Daoy (cell line): ENCODE measurements around the gene SV2C. TPM values are rescaled to one million over a fixed set of nuclear protein-coding genes. Genes with fewer than 3 reads are reported as not detected.

Experiments
- DNase-seq: peaks from one replicate; pipeline ENCODE4 v3.0.0-alpha.2; 2015; ENCODE audit warnings: low read depth
- total RNA-seq: library from RNA; depleted of rRNA; stranded (reverse); fragments of >200 nt; shearing (Covaris generic); gene quantifications from 2 replicates; pipeline ENCODE4 v1.2.3, GENCODE V29; 2014

Gene SV2C
- total RNA-seq, 1 experiment from 2014 or later, result 0.11 TPM

DNA sequence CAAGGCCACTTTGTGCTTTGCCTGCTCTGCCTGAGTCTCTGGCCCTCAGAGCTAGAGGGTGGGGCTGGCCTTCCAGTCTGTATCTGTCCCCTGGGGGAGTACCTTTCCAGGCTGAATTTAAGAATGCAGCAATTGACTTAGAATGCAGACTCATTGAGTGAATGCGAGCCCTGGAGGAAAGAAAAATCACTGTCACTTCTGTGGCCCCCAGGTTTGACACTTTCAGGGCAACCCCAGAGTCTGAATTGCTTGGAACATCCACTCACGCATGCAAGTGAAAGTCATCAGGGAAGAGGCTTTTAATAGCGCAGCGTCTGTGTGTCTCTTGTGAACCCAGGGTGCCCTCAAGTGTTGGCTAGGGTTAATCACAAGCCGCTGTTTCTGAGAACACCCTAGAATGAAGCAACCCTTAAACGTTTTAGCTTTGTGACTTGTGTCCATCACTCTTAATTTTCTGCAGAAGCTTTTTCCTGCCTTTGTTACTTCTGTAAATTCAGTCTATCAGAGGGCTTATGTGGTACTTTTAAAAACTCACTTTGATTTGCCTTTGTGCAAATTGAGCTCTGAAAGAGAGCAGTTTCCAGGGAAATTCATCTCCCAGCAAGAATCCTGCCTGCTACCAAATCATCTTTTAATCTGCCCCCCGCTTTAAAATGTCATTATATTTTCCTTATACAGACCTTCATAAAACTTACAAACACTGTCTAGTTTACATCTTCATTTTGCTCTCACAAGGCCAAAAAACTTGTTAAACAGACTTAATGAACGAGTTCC, 173.1 kb downstream of the SV2C start:
- peak; percentile 78 for DNase-seq

DNA sequence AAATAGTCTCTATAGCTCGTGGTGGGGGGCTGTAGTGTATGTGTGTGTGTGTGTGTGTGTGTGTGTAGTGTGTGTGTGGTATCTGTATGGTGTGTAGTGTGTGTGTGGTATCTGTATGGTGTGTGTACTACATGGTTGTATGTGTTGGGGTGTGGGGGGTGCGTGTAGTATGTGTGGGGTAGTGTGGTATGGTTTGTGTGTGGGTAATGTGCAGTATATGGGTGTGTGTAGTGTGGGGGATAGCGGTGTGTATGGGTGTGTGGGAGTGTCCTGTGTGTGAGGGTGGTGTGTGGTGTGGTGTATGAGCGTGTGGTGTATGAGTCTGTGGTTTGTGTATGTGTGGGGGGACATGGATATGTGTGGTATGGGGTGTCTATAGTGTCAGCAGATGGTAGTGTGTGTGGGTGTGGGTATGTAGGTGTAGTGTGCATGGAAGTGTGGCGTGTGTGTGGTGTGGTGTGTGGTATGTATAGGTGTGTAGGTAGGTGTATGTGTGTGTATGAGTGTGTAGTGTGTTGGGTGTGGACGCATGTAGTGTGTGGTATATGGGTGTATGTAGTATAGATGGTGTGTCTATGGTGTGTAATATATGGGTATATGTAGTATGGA, 174.1 kb downstream of the SV2C start:
- no peak for DNase-seq

- DNase-seq, result no peak
These were observed 174.7 kb downstream of the SV2C start for GRCh38 chr5:76257897-76258296.

DNA sequence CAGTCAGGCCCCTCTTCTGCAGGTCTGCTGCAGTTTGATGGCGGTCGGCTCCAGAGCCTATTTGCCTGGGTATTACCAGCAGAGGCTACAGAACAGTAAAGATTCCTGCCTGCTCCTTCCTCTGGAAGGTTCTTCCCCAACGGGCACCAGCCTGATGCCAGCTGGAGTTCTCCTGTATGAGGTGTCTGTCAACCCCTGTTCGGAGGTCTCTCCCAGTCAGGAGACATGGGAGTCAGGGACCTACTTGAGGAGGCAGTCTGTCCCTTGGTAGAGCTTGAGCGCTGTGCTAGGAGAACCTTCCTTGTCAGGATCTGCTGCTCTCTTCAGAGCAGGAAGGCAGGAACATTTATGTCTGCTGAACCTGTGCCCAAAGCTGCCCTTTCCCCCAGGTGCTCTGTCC, 181.5 kb downstream of the SV2C start:
- no peak for DNase-seq

GRCh38 chr5:76269259-76269931, 186.2 kb downstream of the SV2C start:
- DNase-seq, result peak; percentile 30

- DNase-seq, result peak; percentile 77
These were observed 186.9 kb downstream of the SV2C start for GRCh38 chr5:76269932-76270610.

DNA sequence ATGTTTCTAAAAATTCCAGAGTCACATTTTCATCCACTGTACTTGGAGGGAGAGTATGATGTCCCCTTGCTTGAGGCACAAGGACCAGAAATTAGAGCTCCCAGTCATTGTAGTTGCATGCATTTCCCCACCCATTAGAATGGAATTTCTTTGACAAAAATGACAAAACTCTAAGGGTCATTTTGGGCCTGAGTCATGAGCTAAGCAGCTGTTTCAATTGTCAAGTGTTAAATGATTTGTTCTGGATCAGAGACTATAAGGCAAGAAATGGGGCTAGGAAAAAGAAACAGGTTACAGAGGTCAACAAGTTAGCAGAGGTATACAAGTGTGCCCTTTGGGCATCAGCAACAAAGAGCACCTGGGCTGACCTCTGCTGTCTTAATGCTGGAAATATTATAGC, 188.7 kb downstream of the SV2C start:
- peak; percentile 15 for DNase-seq

- no peak for DNase-seq
These were observed 190.2 kb downstream of the SV2C start for GRCh38 chr5:76273206-76273885.

DNA sequence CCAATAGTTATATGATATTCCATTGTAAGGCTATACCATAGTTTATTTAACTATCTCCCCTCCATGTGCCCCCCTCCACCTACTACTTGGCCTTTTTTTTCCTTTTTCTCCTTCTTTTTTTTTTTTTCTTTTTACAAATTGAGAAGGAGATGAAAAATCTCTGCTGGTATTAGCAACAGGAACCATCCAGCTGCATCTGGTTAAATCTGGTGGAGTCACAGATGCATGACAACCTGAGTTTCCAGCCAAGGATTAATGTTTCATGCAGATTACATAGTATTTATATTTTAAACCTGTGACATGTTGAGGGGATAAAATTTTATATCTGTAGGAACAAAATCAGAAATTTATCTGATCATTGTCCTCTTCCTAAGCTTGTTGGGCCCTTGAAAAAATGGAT, 191.4 kb downstream of the SV2C start:
- no peak for DNase-seq

GRCh38 chr5:76277736-76278135, 194.6 kb downstream of the SV2C start:
- no peak for DNase-seq

- no peak for DNase-seq
These were observed 195.1 kb downstream of the SV2C start for GRCh38 chr5:76278261-76278789.

- no peak for DNase-seq
These were observed 197.3 kb downstream of the SV2C start for GRCh38 chr5:76280494-76280893.

DNA sequence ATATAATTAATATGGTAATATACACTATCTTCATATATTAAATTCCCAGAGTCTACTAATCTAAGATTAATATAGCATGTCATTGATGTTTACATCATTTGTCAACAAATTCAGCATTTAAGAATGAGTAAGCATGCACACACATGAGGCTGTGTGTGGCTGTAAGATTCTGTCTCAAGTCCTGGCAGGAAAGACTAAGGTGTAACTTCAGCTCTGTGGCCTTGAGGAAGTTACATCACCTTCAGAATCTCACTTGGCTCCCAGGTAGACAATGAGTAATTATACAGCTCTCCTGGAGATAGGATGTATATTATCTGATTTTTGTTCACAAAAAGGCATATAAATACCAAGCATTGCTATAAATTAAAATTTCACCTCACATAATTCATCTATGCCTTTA, 200.5 kb downstream of the SV2C start:
- no peak for DNase-seq

GRCh38 chr5:76289692-76290091, 206.5 kb downstream of the SV2C start:
- DNase-seq, result no peak

- DNase-seq, result no peak
These were observed 207.2 kb downstream of the SV2C start for GRCh38 chr5:76290321-76290757.

DNA sequence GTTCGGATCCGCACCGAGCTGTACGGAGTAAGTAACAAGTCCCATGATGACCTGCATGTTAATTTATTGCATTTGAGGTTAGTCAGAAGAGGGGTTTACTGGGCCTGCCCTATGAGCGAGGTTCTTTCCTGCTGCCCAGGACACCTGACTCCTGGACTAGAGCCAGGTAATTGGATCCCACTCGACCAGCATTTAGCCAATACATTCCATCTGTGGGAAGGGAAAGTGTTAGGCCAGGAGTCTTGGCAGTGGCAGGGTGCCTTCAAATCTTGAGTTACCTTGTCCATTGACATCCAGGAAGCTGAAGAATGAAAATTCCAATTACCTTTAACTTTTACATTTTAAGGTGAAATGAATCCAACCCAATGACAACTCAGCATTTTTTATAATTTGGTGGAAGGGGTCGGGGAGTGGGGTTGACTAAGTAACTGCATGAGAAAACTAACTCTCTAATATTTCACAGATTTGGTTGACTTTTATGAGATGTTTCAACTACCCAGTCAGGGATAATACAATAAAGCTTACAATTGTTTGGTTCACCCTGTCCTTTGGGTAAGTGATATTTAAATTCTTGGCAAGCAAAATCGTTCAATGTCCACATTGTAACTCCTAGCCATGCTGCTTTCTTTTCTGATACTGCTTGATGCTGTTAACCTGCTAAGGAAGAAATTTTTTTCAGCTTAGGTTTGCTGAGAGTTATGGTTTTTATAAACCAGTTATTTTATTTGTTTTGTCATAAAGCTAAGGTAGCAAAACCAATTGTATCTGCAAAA, 208.3 kb downstream of the SV2C start:
- DNase-seq, result no peak

GRCh38 chr5:76292620-76293322, 209.6 kb downstream of the SV2C start:
- DNase-seq, result no peak

GRCh38 chr5:76294573-76294972, 211.4 kb downstream of the SV2C start:
- peak; percentile 41 for DNase-seq

- no peak for DNase-seq
These were observed 215.7 kb downstream of the SV2C start for GRCh38 chr5:76298852-76299251.

DNA sequence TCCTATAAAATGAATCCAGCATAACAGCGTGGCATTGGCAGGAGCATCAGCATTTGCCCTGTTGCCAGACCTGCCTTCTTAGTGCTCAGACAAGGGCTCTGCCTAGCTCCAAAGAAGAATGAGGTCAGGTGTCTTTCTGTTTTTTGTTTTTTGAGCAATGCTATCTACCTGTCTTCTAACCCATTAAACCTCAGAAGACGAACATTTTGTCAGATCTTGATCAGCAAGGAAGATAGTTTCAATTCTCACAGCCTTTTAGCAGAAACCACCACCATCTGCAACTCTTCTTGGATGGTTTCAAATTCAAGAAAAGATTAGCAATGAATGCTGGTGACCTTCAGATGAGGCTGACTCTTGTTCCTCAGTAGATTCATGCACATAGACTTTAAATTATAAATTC, 216.4 kb downstream of the SV2C start:
- DNase-seq, result no peak
